Measurements from ENCODE around the gene SEMA3E. TPM values are rescaled to one million over a fixed set of nuclear protein-coding genes. Genes with fewer than 3 reads are reported as not detected.

Gene SEMA3E
- total RNA-seq, 3 donors from 2014 or later (not counting 1 experiment from before 2014, with no cell fraction given), result not detected

DNA sequence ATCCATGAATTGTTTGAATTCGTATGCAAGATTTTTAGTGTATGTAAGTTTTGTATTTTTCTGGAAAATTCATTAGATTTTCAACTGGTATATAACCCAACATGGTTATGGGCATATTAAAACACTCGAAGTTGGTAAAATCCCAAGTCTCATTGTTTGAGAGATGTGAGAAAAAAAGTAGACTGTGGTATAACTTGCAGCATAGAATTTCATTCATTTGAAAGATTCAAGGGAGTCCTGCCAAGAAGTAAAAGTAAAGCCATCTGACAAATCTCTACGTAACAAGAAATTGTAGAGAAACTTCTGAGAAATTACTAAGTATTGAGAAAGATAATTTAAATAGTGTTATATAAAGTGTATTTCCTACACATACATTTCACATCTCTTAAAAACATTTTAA lies 40.2 kb downstream of the SEMA3E start:
- H3K4me1 ChIP-seq (ENCODE audit: control insufficient read depth, insufficient read depth, low read length), result no peaks in the 10 kb centered on the region
- no peak overlapping the region for H3K4me3 Mint-ChIP-seq
- H3K9me3 ChIP-seq (ENCODE audit: control insufficient read depth, insufficient read depth, low read length), result peaks cover 4% of the 10 kb centered on the region
- no peaks in the 10 kb centered on the region for H3K27me3 ChIP-seq (ENCODE audit: control insufficient read depth, insufficient read depth, low read length)
- H3K27ac ChIP-seq (ENCODE audit: low read length), result no peak overlapping the region
- WGBS (ENCODE audit: insufficient coverage), result 100% methylated on average over 1 of the region's 3 CpGs
- ATAC-seq (no peak), DNase-seq (no peak)
- no peaks in the 10 kb centered on the region for H3K36me3 ChIP-seq (ENCODE audit: control insufficient read depth, insufficient read depth, low read length)
- no peaks in the 10 kb centered on the region for H3K36me3 Mint-ChIP-seq
- intact Hi-C loops (cut with micrococcal nuclease), result no loop called here
- H3K9me3 Mint-ChIP-seq, result peaks cover 3 to 14% of the 10 kb centered on the region in 2 donors
- no peaks in the 10 kb centered on the region for H3K27me3 Mint-ChIP-seq (ENCODE audit: low read depth in 2 of 2)
- H3K27ac Mint-ChIP-seq, result no peak overlapping the region
- TF ChIP-seq, protein P1, sequence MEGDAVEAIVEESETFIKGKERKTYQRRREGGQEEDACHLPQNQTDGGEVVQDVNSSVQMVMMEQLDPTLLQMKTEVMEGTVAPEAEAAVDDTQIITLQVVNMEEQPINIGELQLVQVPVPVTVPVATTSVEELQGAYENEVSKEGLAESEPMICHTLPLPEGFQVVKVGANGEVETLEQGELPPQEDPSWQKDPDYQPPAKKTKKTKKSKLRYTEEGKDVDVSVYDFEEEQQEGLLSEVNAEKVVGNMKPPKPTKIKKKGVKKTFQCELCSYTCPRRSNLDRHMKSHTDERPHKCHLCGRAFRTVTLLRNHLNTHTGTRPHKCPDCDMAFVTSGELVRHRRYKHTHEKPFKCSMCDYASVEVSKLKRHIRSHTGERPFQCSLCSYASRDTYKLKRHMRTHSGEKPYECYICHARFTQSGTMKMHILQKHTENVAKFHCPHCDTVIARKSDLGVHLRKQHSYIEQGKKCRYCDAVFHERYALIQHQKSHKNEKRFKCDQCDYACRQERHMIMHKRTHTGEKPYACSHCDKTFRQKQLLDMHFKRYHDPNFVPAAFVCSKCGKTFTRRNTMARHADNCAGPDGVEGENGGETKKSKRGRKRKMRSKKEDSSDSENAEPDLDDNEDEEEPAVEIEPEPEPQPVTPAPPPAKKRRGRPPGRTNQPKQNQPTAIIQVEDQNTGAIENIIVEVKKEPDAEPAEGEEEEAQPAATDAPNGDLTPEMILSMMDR (IDR thresholded peaks at IDR 0.05), result no peak
- H3K4me1 Mint-ChIP-seq, result no peaks in the 10 kb centered on the region
- no peak overlapping the region for H3K4me3 ChIP-seq (ENCODE audit: low read length)

- no peaks in the 10 kb centered on the region for H3K36me3 ChIP-seq (ENCODE audit: control insufficient read depth, insufficient read depth, low read length)
- ATAC-seq, result no peak
- H3K4me3 Mint-ChIP-seq, result no peak overlapping the region
- H3K36me3 Mint-ChIP-seq, result no peaks in the 10 kb centered on the region
- WGBS (ENCODE audit: insufficient coverage), result no CpG with 5 or more reads among the region's 1 CpG
- H3K4me1 ChIP-seq (ENCODE audit: control insufficient read depth, insufficient read depth, low read length), result no peaks in the 10 kb centered on the region
- no peak overlapping the region for H3K4me3 ChIP-seq (ENCODE audit: low read length)
- H3K27ac ChIP-seq (ENCODE audit: low read length), result no peak overlapping the region
- peaks cover 10 to 13% of the 10 kb centered on the region in 2 donors for H3K9me3 Mint-ChIP-seq
- H3K4me1 Mint-ChIP-seq, result no peaks in the 10 kb centered on the region
- intact Hi-C loops (cut with micrococcal nuclease), result no loop called here
- H3K9me3 ChIP-seq (ENCODE audit: control insufficient read depth, insufficient read depth, low read length), result peaks cover 4% of the 10 kb centered on the region
- no peaks in the 10 kb centered on the region for H3K27me3 ChIP-seq (ENCODE audit: control insufficient read depth, insufficient read depth, low read length)
- TF ChIP-seq, protein P1 (IDR thresholded peaks at IDR 0.05), result no peak
- H3K27ac Mint-ChIP-seq, result no peak overlapping the region
- H3K27me3 Mint-ChIP-seq (ENCODE audit: low read depth in 2 of 2), result no peaks in the 10 kb centered on the region
- DNase-seq, result no peak
Observed at GRCh38 chr7:83603649-83604048, 45.3 kb downstream of the SEMA3E start.

GRCh38 chr7:83599131-83599530 lies 49.8 kb downstream of the SEMA3E start:
- H3K27ac ChIP-seq (ENCODE audit: low read length), result no peak overlapping the region
- ATAC-seq (no peak), DNase-seq (no peak)
- H3K36me3 ChIP-seq (ENCODE audit: control insufficient read depth, insufficient read depth, low read length), result no peaks in the 10 kb centered on the region
- no peak overlapping the region for H3K4me3 ChIP-seq (ENCODE audit: low read length)
- Mint-ChIP-seq H3K4me1 (no peaks in the 10 kb centered on the region), H3K27me3 (ENCODE audit: low read depth in 2 of 2) (no peaks in the 10 kb centered on the region), H3K9me3 (peaks cover 11% of the 10 kb centered on the region in 2 donors), H3K36me3 (no peaks in the 10 kb centered on the region), H3K4me3 (no peak overlapping the region), H3K27ac (no peak overlapping the region)
- intact Hi-C loops (cut with micrococcal nuclease), result no loop called here
- no peaks in the 10 kb centered on the region for H3K27me3 ChIP-seq (ENCODE audit: control insufficient read depth, insufficient read depth, low read length)
- no peaks in the 10 kb centered on the region for H3K4me1 ChIP-seq (ENCODE audit: control insufficient read depth, insufficient read depth, low read length)
- WGBS (ENCODE audit: insufficient coverage), result 33% methylated on average over 1 of the region's 1 CpG
- H3K9me3 ChIP-seq (ENCODE audit: control insufficient read depth, insufficient read depth, low read length), result no peaks in the 10 kb centered on the region
- TF ChIP-seq, protein P1 (IDR thresholded peaks at IDR 0.05), result no peak

- no peaks in the 10 kb centered on the region for H3K9me3 ChIP-seq (ENCODE audit: control insufficient read depth, insufficient read depth, low read length)
- Mint-ChIP-seq H3K4me1 (no peaks in the 10 kb centered on the region), H3K27me3 (ENCODE audit: low read depth in 2 of 2) (no peaks in the 10 kb centered on the region), H3K27ac (no peak overlapping the region), H3K9me3 (peaks cover 7 to 15% of the 10 kb centered on the region in 2 donors), H3K36me3 (no peaks in the 10 kb centered on the region), H3K4me3 (no peak overlapping the region)
- DNase-seq (no peak), ATAC-seq (no peak)
- no peaks in the 10 kb centered on the region for H3K4me1 ChIP-seq (ENCODE audit: control insufficient read depth, insufficient read depth, low read length)
- no peaks in the 10 kb centered on the region for H3K36me3 ChIP-seq (ENCODE audit: control insufficient read depth, insufficient read depth, low read length)
- H3K27ac ChIP-seq (ENCODE audit: low read length), result no peak overlapping the region
- intact Hi-C loops (cut with micrococcal nuclease), result no loop called here
- TF ChIP-seq, protein P1 (IDR thresholded peaks at IDR 0.05), result no peak
- no peak overlapping the region for H3K4me3 ChIP-seq (ENCODE audit: low read length)
- no peaks in the 10 kb centered on the region for H3K27me3 ChIP-seq (ENCODE audit: control insufficient read depth, insufficient read depth, low read length)
- 84% methylated on average over 4 of the region's 4 CpGs for WGBS (ENCODE audit: insufficient coverage)
Observed at GRCh38 chr7:83593921-83594475, 54.9 kb downstream of the SEMA3E start.

All from natural killer cell (primary cell).